GM23248 (cell line): Measurements from ENCODE around the gene MOB1A.

ENCODE experiments used
- EZH2 ChIP-seq: fragments of 200-600 bp; sonication (generic); IDR thresholded peaks from 2 replicates; pipeline ENCODE4 v1.6.1; 2018; ENCODE audit warnings: antibody characterized with exemption, mild to moderate bottlenecking; ENCODE audit not compliant: insufficient read depth, poor library complexity, severe bottlenecking
- EZH2phosphoT487 ChIP-seq: fragments of 200-600 bp; sonication (generic); IDR thresholded peaks from 2 replicates; pipeline ENCODE4 v1.6.1; 2018; ENCODE audit warnings: antibody characterized with exemption, moderate library complexity, mild to moderate bottlenecking, low read depth; ENCODE audit not compliant: insufficient read depth

DNA sequence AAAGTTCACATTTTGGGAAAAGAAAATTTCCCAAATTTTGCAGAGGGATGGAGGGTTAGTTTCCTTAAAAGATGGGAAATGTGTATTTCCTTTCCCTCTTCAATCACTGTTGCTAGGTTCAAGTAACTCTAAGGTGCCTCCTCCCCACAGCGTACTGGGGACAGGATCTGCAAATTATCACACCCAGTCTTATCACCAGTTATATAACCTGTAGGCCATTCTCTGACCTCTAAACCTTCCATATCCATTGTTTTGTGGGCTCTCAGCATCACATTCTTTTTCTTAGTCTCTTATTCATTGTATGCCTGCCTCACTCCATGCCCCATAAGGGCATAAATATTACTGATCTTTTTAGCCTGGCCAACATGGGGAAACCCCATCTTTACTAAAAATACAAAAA is 16.1 kb upstream of the MOB1A start:
- no peak for TF ChIP-seq EZH2
- no peak for TF ChIP-seq EZH2phosphoT487
